Neural cell (in vitro differentiated cells): ENCODE results near the gene FBXO10. TPM values are rescaled to one million over a fixed set of nuclear protein-coding genes. Genes with fewer than 3 reads are reported as not detected.
A peak's percentile ranks its signal among the peaks of the same experiment; 100 is the strongest.

Experiments
- H2AFZ ChIP-seq: fragments of 200-600, 300-800 bp; sonication (generic), shearing (Covaris generic); 2 replicates; pipeline ENCODE4 v1.6.0; 2014; ENCODE audit warnings: low read depth, mild to moderate bottlenecking, antibody characterized with exemption, low read length, moderate library complexity
- H3F3A ChIP-seq: fragments of 200-600 bp; shearing (Covaris generic); 2 replicates; pipeline ENCODE4 v1.6.1; 2016; ENCODE audit warnings: mild to moderate bottlenecking, moderate library complexity, mixed read lengths, antibody characterized with exemption, low read length; ENCODE audit not compliant: insufficient read depth, poor library complexity, severe bottlenecking
- H3K27ac ChIP-seq: fragments of 200-600, 300-800 bp; sonication (generic), shearing (Covaris generic); 2 replicates; pipeline ENCODE4 v1.5.1; 2014; ENCODE audit warnings: mild to moderate bottlenecking, low read length, moderate library complexity
- H3K27me3 ChIP-seq: fragments of 300-800, 200-600 bp; sonication (generic), shearing (Covaris generic); 2 replicates; pipeline ENCODE4 v1.6.0; 2014; ENCODE audit warnings: mild to moderate bottlenecking, low read depth, low read length, moderate library complexity; ENCODE audit not compliant: insufficient read depth
- H3K36me3 ChIP-seq: fragments of 300-800, 200-600 bp; sonication (generic), shearing (Covaris generic); 2 replicates; pipeline ENCODE4 v1.5.1; 2014; ENCODE audit warnings: mild to moderate bottlenecking, antibody characterized with exemption, low read length, moderate library complexity; ENCODE audit not compliant: insufficient read depth
- H3K4me2 ChIP-seq: fragments of 300-800, 200-600 bp; sonication (generic), shearing (Covaris generic); 2 replicates; pipeline ENCODE4 v1.6.0; 2014; ENCODE audit warnings: mild to moderate bottlenecking, low read length
- H3K4me3 ChIP-seq: fragments of 300-800, 200-600 bp; sonication (generic), shearing (Covaris generic); 2 replicates; pipeline ENCODE4 v1.5.1; 2014; ENCODE audit warnings: mild to moderate bottlenecking, low read length, moderate library complexity
- H3K79me2 ChIP-seq: fragments of 200-600 bp; shearing (Covaris generic); replicated peaks from 2 replicates; pipeline ENCODE4 v1.6.0; 2014; ENCODE audit warnings: mild to moderate bottlenecking, low read length, moderate library complexity; ENCODE audit not compliant: insufficient read depth
- H3K9ac ChIP-seq: fragments of 300-800, 200-600 bp; sonication (generic), shearing (Covaris generic); 2 replicates; pipeline ENCODE4 v1.6.1; 2016; ENCODE audit warnings: mild to moderate bottlenecking, low read length, mixed read lengths
- H3K9me2 ChIP-seq: fragments of 200-600 bp; shearing (Covaris generic); 2 replicates; pipeline ENCODE4 v1.6.1; 2016; ENCODE audit warnings: mild to moderate bottlenecking, low read length, mixed read lengths; ENCODE audit not compliant: insufficient read depth
- H3K9me3 ChIP-seq: fragments of 200-600, 300-800 bp; sonication (generic), shearing (Covaris generic); 2 replicates; pipeline ENCODE4 v1.6.1; 2016; ENCODE audit warnings: mild to moderate bottlenecking, mixed run types, low read length, moderate library complexity, mixed read lengths
- H4K20me1 ChIP-seq: fragments of 200-600 bp; shearing (Covaris generic); 2 replicates; pipeline ENCODE4 v1.6.1; 2016; ENCODE audit warnings: mild to moderate bottlenecking, mixed run types; ENCODE audit not compliant: insufficient read depth
- CTCF ChIP-seq: fragments of 450-650 bp; IDR thresholded peaks from 2 replicates; pipeline ENCODE4 v1.5.1; 2014; ENCODE audit warnings: antibody characterized with exemption, mild to moderate bottlenecking, moderate library complexity; ENCODE audit not compliant: poor library complexity, severe bottlenecking
- EP300 ChIP-seq: fragments of 450-650 bp; conservative IDR thresholded peaks from 2 replicates; pipeline ENCODE4 v1.6.1; 2014; ENCODE audit warnings: antibody characterized with exemption, mild to moderate bottlenecking, moderate library complexity; ENCODE audit not compliant: poor library complexity, severe bottlenecking
- EZH2 ChIP-seq: fragments of 200-600, 300-800 bp; shearing (Covaris generic), sonication (generic); IDR thresholded peaks from 2 replicates; pipeline ENCODE4 v1.6.1; 2014; ENCODE audit warnings: antibody characterized with exemption, low read length, borderline replicate concordance, mild to moderate bottlenecking; ENCODE audit not compliant: insufficient read depth, poor library complexity, severe bottlenecking
- MXI1 ChIP-seq: fragments of 450-650 bp; conservative IDR thresholded peaks from 2 replicates; pipeline ENCODE4 v1.6.1; 2014; ENCODE audit warnings: antibody characterized with exemption, mild to moderate bottlenecking; ENCODE audit not compliant: poor library complexity, severe bottlenecking
- POLR2AphosphoS5 ChIP-seq: IDR thresholded peaks from 2 replicates; pipeline ENCODE4 v1.6.1; 2012
- RAD21 ChIP-seq: fragments of 450-650 bp; conservative IDR thresholded peaks from 2 replicates; pipeline ENCODE4 v1.6.1; 2014; ENCODE audit warnings: antibody characterized with exemption, mild to moderate bottlenecking, moderate library complexity
- REST ChIP-seq: IDR thresholded peaks from 2 replicates; pipeline ENCODE4 v1.6.1; 2012; ENCODE audit warnings: borderline replicate concordance
- SMC3 ChIP-seq: fragments of 450-650 bp; conservative IDR thresholded peaks from 2 replicates; pipeline ENCODE4 v1.6.1; 2014; ENCODE audit warnings: antibody characterized with exemption, mild to moderate bottlenecking, moderate library complexity; ENCODE audit not compliant: poor library complexity
- TAF1 ChIP-seq: IDR thresholded peaks from 2 replicates; pipeline ENCODE4 v1.6.1; 2012; ENCODE audit warnings: low read depth
- polyA plus RNA-seq: library from polyadenylated mRNA; depleted of rRNA; stranded (reverse); fragments of >200 nt; gene quantifications from 2 replicates; pipeline ENCODE4 v1.2.3, GENCODE V29; 2014

FBXO10 gene
- polyA plus RNA-seq, 1 donor from 2014 or later, result 16.0 TPM

GRCh38 chr9:37486256-37486615 is 89.9 kb downstream of the FBXO10 start:
- TF ChIP-seq SMC3 (no peak), POLR2AphosphoS5 (no peak), CTCF (no peak), EZH2 (no peak), MXI1 (no peak), REST (no peak), RAD21 (no peak), TAF1 (no peak), EP300 (no peak)
- peak overlapping the region; percentile 63 for H3K9ac ChIP-seq
- no peak overlapping the region for H3K27ac ChIP-seq

GRCh38 chr9:37485389-37486255 is 90.6 kb downstream of the FBXO10 start, which contains the start of gene POLR1E:
TSS of gene POLR1E (plus strand) at chr9:37485948. CDS start at chr9:37486048, 100 bp downstream.
- Histone ChIP-seq H3K9me3 (no peaks in the 10 kb centered on the region), H3K79me2 (no peaks in the 10 kb centered on the region), H3F3A (no peaks in the 10 kb centered on the region), H2AFZ (peak within 1 kb of the TSS; percentile 43), H3K27me3 (no peaks in the 10 kb centered on the region), H3K9ac (peak within 1 kb of the TSS; percentile 63), H3K4me2 (peak within 1 kb of the TSS; percentile 76), H3K9me2 (no peaks in the 10 kb centered on the region), H3K4me3 (peak within 1 kb of the TSS; percentile 80), H4K20me1 (no peaks in the 10 kb centered on the region), H3K27ac (no peak within 1 kb of the TSS), H3K36me3 (no peaks in the 10 kb centered on the region)
- peak; percentile 94 for TF ChIP-seq MXI1
- peak; percentile 43 for TF ChIP-seq SMC3
- TF ChIP-seq RAD21, result no peak
- peak; percentile 14 for TF ChIP-seq EP300
- peak; percentile 66 for TF ChIP-seq POLR2AphosphoS5

More at GRCh38 chr9:37486256-37486615, 89.9 kb downstream of the FBXO10 start:
- H3K4me3 ChIP-seq, result peak overlapping the region; percentile 80
- peak overlapping the region; percentile 28 for H2AFZ ChIP-seq
- H3K4me2 ChIP-seq, result peak overlapping the region; percentile 76
- no peaks in the 10 kb centered on the region for H4K20me1 ChIP-seq
- H3K9me3 ChIP-seq, result no peaks in the 10 kb centered on the region
- no peaks in the 10 kb centered on the region for H3K9me2 ChIP-seq
- no peaks in the 10 kb centered on the region for H3K36me3 ChIP-seq
- H3K27me3 ChIP-seq, result no peaks in the 10 kb centered on the region
- H3K79me2 ChIP-seq, result no peaks in the 10 kb centered on the region
- no peaks in the 10 kb centered on the region for H3F3A ChIP-seq
